ENCODE measurements around the gene HDAC1. TPM values are rescaled to one million over a fixed set of nuclear protein-coding genes. Genes with fewer than 3 reads are reported as not detected.

HDAC1 gene
- total and polyA plus RNA-seq, 2 of the 13 experiments (the other 11 are each of a cell fraction or from before 2014, with no cell fraction given): 93.5 to 189 TPM

DNA sequence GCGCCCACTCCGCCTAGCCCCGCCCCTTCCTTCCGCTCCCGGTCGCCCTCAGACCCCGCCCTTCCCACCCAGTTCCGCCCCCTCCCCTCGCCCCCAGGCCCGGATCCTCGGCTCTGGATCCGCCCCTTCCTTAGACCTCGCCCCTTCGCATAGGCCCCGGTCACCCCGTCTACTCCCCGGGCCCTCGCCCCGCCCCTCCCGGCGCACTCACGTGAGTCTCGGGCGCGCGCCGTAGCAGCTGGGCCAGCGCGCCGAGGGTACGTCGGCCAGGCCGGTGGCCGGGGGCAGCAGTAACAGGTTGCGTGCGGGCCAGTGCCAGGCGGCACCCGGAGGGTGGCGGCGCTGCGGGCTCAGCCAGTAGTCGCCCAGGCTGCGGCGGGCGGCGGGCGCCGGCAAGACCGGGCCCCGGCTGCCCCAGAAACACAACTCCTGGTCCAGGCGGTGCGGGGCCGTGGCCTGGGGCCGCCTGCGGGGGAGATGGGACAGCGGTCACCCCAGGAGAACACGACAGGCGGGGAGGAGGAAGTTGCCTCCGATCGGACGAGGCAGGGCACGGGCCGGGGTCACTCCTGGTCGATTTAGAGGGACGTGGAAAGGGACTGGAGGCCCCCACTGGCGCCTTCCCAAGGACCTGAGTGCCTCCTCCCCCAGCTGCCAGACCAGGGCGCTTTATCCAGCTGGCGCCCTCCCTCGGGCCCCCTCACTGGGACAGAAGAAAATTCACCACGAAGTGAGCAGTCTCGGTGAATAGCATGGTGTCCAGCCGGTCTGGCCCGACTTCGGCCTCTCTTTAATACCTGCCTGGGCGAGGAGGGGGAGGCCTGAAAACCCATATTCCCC is 59.7 kb downstream of the HDAC1 start (continued):
- TF ChIP-seq ZNF407 (CRISPR knock-in tag; IDR thresholded peaks at IDR 0.05; ENCODE audit: not compliant biosample characterization) (no peak), FOXK1 (CRISPR knock-in tag; IDR thresholded peaks at IDR 0.05; ENCODE audit: borderline replicate concordance, low read depth) (no peak; the same call in 1 of the 2 replicates), ATF5 (CRISPR knock-in tag; IDR thresholded peaks at IDR 0.05; ENCODE audit: low read depth) (no peak), ZNF547 (CRISPR knock-in tag; IDR thresholded peaks at IDR 0.05) (peak; percentile 68; the same call in 1 of the 2 replicates), ZNF619 (CRISPR knock-in tag; IDR thresholded peaks at IDR 0.05) (no peak), KMT2B (CRISPR knock-in tag; IDR thresholded peaks at IDR 0.05) (no peak), CBX5 (CRISPR knock-in tag; IDR thresholded peaks at IDR 0.05; ENCODE audit: borderline replicate concordance) (no peak), ARHGAP35 (CRISPR knock-in tag; IDR thresholded peaks at IDR 0.05; ENCODE audit: borderline replicate concordance) (no peak), SKIL (CRISPR knock-in tag; IDR thresholded peaks at IDR 0.05; ENCODE audit: borderline replicate concordance) (no peak), RFX5 (IDR thresholded peaks at IDR 0.05; ENCODE audit: low read depth, low read length) (no peak), ZSCAN25 (CRISPR knock-in tag; IDR thresholded peaks at IDR 0.05) (no peak), GLI4 (CRISPR knock-in tag; IDR thresholded peaks at IDR 0.05; ENCODE audit: borderline replicate concordance) (no peak), RFX1 (IDR thresholded peaks at IDR 0.05) (no peak)
- TF ChIP-seq, protein P1, sequence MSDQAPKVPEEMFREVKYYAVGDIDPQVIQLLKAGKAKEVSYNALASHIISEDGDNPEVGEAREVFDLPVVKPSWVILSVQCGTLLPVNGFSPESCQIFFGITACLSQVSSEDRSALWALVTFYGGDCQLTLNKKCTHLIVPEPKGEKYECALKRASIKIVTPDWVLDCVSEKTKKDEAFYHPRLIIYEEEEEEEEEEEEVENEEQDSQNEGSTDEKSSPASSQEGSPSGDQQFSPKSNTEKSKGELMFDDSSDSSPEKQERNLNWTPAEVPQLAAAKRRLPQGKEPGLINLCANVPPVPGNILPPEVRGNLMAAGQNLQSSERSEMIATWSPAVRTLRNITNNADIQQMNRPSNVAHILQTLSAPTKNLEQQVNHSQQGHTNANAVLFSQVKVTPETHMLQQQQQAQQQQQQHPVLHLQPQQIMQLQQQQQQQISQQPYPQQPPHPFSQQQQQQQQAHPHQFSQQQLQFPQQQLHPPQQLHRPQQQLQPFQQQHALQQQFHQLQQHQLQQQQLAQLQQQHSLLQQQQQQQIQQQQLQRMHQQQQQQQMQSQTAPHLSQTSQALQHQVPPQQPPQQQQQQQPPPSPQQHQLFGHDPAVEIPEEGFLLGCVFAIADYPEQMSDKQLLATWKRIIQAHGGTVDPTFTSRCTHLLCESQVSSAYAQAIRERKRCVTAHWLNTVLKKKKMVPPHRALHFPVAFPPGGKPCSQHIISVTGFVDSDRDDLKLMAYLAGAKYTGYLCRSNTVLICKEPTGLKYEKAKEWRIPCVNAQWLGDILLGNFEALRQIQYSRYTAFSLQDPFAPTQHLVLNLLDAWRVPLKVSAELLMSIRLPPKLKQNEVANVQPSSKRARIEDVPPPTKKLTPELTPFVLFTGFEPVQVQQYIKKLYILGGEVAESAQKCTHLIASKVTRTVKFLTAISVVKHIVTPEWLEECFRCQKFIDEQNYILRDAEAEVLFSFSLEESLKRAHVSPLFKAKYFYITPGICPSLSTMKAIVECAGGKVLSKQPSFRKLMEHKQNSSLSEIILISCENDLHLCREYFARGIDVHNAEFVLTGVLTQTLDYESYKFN (CRISPR knock-in tag; conservative IDR thresholded peaks at IDR 0.05): no peak

Data from HepG2 (cell line).